Measurements from ENCODE around the gene FBN2. TPM values are rescaled to one million over a fixed set of nuclear protein-coding genes. Genes with fewer than 3 reads are reported as not detected.

The FBN2 gene
- total RNA-seq, 4 donors from 2014 or later: 0.40 to 3.3 (median 0.99) TPM

DNA sequence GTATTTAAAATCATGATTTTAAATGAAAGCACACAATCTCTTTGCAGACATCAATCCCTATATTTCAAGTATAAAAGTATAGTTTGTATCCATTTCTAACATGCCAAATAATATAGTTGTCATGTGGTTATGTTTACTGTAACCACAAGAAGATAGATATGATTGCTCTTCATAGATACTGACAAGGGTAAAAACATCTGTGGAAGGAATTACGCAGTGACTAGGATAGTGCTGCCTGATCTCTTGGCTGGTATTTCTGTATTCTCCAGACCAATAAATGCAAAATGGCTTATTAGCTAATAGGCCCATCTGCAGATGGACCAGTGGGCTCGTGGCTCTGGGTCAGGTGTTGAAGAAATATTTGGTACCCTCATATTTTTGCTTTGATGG, 34.9 kb upstream of the FBN2 start:
- Histone ChIP-seq H3K36me3 (no peaks in the 10 kb centered on the region), H3K9me3 (no peaks in the 10 kb centered on the region), H3K27me3 (no peaks in the 10 kb centered on the region), H3K4me3 (no peak overlapping the region), H3K4me1 (no peaks in the 10 kb centered on the region), H3K27ac (no peak overlapping the region)
- no peak for DNase-seq
- TF ChIP-seq CTCF (IDR thresholded peaks at IDR 0.05) (no peak), POLR2A (IDR thresholded peaks at IDR 0.05) (no peak)

GRCh38 chr5:128572051-128572929, 34.2 kb upstream of the FBN2 start:
- no peak for DNase-seq
- no peak for TF ChIP-seq POLR2A (IDR thresholded peaks at IDR 0.05)
- no peak for TF ChIP-seq CTCF (IDR thresholded peaks at IDR 0.05)

DNA sequence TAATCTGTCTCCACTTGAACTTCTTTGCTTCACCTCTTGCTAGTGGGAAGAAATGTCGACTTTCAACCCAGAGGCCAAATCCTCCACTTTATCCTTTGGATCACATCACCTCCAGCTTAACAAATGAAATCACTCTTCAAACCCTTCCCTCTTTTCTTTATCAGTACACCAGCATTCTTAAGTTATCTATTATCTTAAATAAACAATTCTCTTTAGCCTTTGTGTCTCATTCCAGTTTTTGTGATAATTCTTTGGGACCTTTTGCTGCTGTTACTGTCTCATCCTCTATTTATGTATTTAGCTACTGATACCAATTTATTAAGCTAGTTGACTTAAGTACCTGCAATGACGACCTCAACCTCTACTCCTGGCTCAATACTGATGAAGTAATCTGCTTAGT, 28.1 kb upstream of the FBN2 start:
- H3K9me3 ChIP-seq: no peaks in the 10 kb centered on the region
- no peak for DNase-seq
- TF ChIP-seq CTCF (IDR thresholded peaks at IDR 0.05) (no peak), POLR2A (IDR thresholded peaks at IDR 0.05) (no peak)
- no peak overlapping the region for H3K4me3 ChIP-seq
- H3K27me3 ChIP-seq: no peaks in the 10 kb centered on the region
- no peaks in the 10 kb centered on the region for H3K4me1 ChIP-seq
- H3K27ac ChIP-seq: no peak overlapping the region
- H3K36me3 ChIP-seq: no peaks in the 10 kb centered on the region

More at GRCh38 chr5:128572051-128572929, 34.2 kb upstream of the FBN2 start:
- H3K9me3 ChIP-seq: no peaks in the 10 kb centered on the region
- no peak overlapping the region for H3K4me3 ChIP-seq
- H3K4me1 ChIP-seq: no peaks in the 10 kb centered on the region
- H3K27ac ChIP-seq: no peak overlapping the region
- H3K27me3 ChIP-seq: no peaks in the 10 kb centered on the region
- H3K36me3 ChIP-seq: no peaks in the 10 kb centered on the region

DNA sequence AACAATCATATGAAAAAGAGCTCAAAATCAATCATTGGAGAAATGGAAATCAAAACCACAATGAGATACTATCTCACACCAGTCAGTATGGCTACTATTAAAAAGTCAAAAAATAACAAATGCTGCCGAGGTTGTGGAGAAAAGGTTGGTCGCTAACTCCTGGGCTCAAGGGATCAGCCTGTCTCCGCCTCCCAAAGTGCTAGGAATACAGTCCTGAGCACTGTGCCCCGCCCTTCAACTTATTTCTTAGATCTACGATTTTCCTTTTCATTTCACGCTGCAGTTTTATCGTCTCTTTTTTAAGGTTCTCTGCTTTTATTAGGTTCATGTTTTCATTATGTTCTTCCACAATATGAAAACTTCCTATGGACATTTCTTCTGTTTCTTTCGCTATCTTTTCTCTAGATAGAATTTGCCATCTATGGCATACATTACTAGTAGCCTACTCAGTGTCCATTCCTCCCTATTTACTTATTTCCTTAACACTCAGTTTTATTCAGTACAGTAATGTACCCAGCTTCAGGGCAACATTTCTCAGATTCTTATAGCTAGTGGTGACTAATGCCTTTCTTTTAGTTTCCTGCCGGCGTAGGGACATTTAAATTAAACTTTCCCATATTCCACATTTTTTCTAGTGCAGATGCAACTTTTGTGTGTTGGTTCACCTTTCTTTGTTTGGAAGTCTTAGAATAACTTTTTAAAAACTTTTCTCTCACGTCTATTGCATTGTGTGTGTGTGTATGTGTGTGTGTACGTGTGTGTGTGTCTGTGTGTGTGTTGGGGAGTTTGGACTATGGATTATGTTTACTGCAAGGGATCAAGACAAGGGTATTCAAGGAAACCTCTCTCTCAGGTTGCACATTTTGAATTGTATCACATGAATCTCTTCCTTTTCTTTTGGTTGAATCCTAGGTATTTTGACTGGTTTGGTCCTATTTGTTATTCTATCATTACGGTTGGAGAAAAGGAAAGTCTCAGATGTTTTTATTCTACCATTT, 21.6 kb upstream of the FBN2 start:
- Histone ChIP-seq H3K4me1 (no peaks in the 10 kb centered on the region), H3K4me3 (no peak overlapping the region), H3K9me3 (no peaks in the 10 kb centered on the region), H3K27me3 (no peaks in the 10 kb centered on the region), H3K36me3 (no peaks in the 10 kb centered on the region), H3K27ac (no peak overlapping the region)
- DNase-seq: no peak
- TF ChIP-seq CTCF (IDR thresholded peaks at IDR 0.05) (no peak), POLR2A (IDR thresholded peaks at IDR 0.05) (no peak)

DNA sequence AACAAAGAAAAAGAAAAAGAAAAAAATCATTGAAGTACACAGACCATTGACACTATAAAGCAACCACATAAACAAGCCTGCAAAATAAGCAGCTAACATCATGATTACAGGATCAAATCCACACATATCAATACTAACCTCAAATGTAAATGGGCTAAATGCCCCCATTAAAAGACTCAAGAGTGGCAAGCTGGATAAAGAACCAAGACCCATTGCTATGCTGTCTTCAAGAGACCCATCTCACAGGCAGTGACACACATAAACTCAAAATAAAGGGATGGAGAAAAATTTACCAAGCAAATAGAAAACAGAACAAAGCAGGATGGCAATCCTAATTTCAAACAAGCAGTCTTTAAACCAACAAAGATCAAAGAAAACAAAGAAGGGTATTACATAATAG, 15.7 kb upstream of the FBN2 start:
- Histone ChIP-seq H3K4me3 (no peak overlapping the region), H3K27me3 (no peaks in the 10 kb centered on the region), H3K36me3 (no peaks in the 10 kb centered on the region), H3K27ac (no peak overlapping the region), H3K4me1 (no peaks in the 10 kb centered on the region), H3K9me3 (no peaks in the 10 kb centered on the region)
- TF ChIP-seq POLR2A (IDR thresholded peaks at IDR 0.05) (no peak), CTCF (IDR thresholded peaks at IDR 0.05) (no peak)
- DNase-seq: no peak

Data from Peyer's patch (tissue), 4 donors.